Thyroid gland (tissue), 4 donors: ENCODE measurements around the gene PISD.

Experiments
- POLR2A ChIP-seq, 2 donors: fragments of 450-650 bp; IDR thresholded peaks; one replicate each; pipeline ENCODE4 v1.6.1; 2017; ENCODE audit warnings: antibody characterized with exemption in 2 of 2, mild to moderate bottlenecking in 2 of 2, moderate library complexity in 1 of 2
- TF ChIP-seq, protein P1 (sequence below), 6 experiments: fragments of 200-600 bp in 3 of 6; fragments of 450-650 bp in 3 of 6; sonication (generic) in 3 of 6; IDR thresholded peaks; one replicate each; pipeline ENCODE4 v1.5.1; 2016 to 2019; ENCODE audit warnings: antibody characterized with exemption in 6 of 6, mild to moderate bottlenecking in 2 of 6, inconsistent platforms in 1 of 6, moderate library complexity in 1 of 6

DNA sequence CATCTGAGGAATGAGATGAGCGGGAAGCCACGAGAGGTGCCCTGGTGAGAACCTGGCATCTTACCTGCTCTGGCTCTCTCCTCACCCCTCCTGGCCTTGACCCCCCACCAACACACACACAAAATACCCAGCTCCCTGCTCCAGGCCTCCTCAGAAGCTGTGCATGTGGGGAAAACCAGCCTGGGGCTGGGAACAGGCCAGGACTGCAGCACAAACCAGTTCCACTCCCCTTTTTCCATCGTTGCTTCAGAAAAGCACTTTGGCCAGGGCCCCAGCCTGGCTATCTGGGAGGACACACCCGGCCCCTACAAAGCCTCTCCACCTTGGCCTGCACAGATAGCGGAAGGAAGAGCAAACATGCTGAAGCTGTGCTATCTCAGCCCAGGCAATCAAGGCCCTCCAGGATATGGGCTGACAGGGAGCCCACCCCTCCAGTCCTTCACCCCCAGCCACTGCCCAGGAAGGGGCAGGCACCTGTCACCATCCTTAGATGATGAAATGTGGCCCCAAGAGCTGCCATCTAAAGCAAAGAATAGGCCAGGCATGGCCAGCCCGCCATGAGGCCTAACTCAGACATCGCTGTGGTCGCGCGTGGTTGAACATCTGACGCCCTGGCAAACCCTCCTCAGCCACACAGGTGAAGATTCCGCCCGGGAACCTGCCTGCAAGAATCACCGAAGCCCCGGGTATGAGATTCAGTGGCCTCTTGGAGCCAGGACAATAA is 35.4 kb downstream of the PISD start:
- TF ChIP-seq, protein P1, sequence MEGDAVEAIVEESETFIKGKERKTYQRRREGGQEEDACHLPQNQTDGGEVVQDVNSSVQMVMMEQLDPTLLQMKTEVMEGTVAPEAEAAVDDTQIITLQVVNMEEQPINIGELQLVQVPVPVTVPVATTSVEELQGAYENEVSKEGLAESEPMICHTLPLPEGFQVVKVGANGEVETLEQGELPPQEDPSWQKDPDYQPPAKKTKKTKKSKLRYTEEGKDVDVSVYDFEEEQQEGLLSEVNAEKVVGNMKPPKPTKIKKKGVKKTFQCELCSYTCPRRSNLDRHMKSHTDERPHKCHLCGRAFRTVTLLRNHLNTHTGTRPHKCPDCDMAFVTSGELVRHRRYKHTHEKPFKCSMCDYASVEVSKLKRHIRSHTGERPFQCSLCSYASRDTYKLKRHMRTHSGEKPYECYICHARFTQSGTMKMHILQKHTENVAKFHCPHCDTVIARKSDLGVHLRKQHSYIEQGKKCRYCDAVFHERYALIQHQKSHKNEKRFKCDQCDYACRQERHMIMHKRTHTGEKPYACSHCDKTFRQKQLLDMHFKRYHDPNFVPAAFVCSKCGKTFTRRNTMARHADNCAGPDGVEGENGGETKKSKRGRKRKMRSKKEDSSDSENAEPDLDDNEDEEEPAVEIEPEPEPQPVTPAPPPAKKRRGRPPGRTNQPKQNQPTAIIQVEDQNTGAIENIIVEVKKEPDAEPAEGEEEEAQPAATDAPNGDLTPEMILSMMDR (IDR thresholded peaks at IDR 0.05), result no peak
- no peak for TF ChIP-seq POLR2A (IDR thresholded peaks at IDR 0.05)
